Measurements from ENCODE around the gene ABLIM1.

The ABLIM1 gene

GRCh38 chr10:114559636-114560035 is 98.4 kb downstream of the ABLIM1 start:
- no peak overlapping the region for H3K4me3 ChIP-seq (replicated peaks; ENCODE audit: low read depth, low read length)
- no peak for TF ChIP-seq CTCF (IDR thresholded peaks at IDR 0.05; ENCODE audit: low read length, missing control alignments)
- no peak for DNase-seq (ENCODE audit: low read depth)

GRCh38 chr10:114557854-114558253 is 100.2 kb downstream of the ABLIM1 start:
- no peak for DNase-seq (ENCODE audit: low read depth)
- TF ChIP-seq CTCF (IDR thresholded peaks at IDR 0.05; ENCODE audit: low read length, missing control alignments), result no peak
- H3K4me3 ChIP-seq (replicated peaks; ENCODE audit: low read depth, low read length), result no peak overlapping the region

GRCh38 chr10:114556236-114557122 is 101.6 kb downstream of the ABLIM1 start:
- no peak overlapping the region for H3K4me3 ChIP-seq (replicated peaks; ENCODE audit: low read depth, low read length)
- TF ChIP-seq CTCF (IDR thresholded peaks at IDR 0.05; ENCODE audit: low read length, missing control alignments), result no peak
- DNase-seq (ENCODE audit: low read depth), result no peak

- H3K4me3 ChIP-seq (replicated peaks; ENCODE audit: low read depth, low read length), result no peak overlapping the region
- TF ChIP-seq CTCF (IDR thresholded peaks at IDR 0.05; ENCODE audit: low read length, missing control alignments), result no peak
- no peak for DNase-seq (ENCODE audit: low read depth)
These were observed 104.6 kb downstream of the ABLIM1 start for GRCh38 chr10:114553436-114553835.

GRCh38 chr10:114552050-114552449 is 106.0 kb downstream of the ABLIM1 start:
- H3K4me3 ChIP-seq (replicated peaks; ENCODE audit: low read depth, low read length), result no peak overlapping the region
- DNase-seq (ENCODE audit: low read depth), result no peak
- TF ChIP-seq CTCF (IDR thresholded peaks at IDR 0.05; ENCODE audit: low read length, missing control alignments), result no peak

GRCh38 chr10:114551636-114551972 is 106.5 kb downstream of the ABLIM1 start:
- TF ChIP-seq CTCF (IDR thresholded peaks at IDR 0.05; ENCODE audit: low read length, missing control alignments), result no peak
- DNase-seq (ENCODE audit: low read depth), result no peak
- no peak overlapping the region for H3K4me3 ChIP-seq (replicated peaks; ENCODE audit: low read depth, low read length)

Data from fibroblast of pulmonary artery (primary cell).